HCT116 (cell line): ENCODE data around the gene TMEM214.

Source experiments
- EGR1 ChIP-seq: IDR thresholded peaks from 2 replicates; pipeline ENCODE4 v1.6.1; 2012; ENCODE audit warnings: low read depth
- EZH2 ChIP-seq: fragments of 200-600 bp; sonication (generic); IDR thresholded peaks from 2 replicates; pipeline ENCODE4 v1.6.1; 2017; ENCODE audit warnings: antibody characterized with exemption, mixed run types
- POLR2A ChIP-seq: IDR thresholded peaks from 2 replicates; pipeline ENCODE4 v1.7.0; 2011; ENCODE audit warnings: borderline replicate concordance; ENCODE audit not compliant: insufficient read depth, insufficient read length; ENCODE audit errors: extremely low read depth
- POLR2AphosphoS5 ChIP-seq: IDR thresholded peaks from 2 replicates; pipeline ENCODE4 v1.6.1; 2011; ENCODE audit warnings: mild to moderate bottlenecking, low read depth, low read length, moderate library complexity
- RAD21 ChIP-seq: IDR thresholded peaks from 2 replicates; pipeline ENCODE4 v1.6.1; 2012; ENCODE audit warnings: low read depth, mild to moderate bottlenecking
- SIN3A ChIP-seq: IDR thresholded peaks from 2 replicates; pipeline ENCODE4 v1.6.1; 2012; ENCODE audit warnings: low read depth
- SP1 ChIP-seq: IDR thresholded peaks from 2 replicates; pipeline ENCODE4 v1.6.1; 2012; ENCODE audit warnings: low read depth
- SRF ChIP-seq: IDR thresholded peaks from 2 replicates; pipeline ENCODE4 v1.6.1; 2012; ENCODE audit warnings: low read depth
- ZFX ChIP-seq: fragments of 450-650 bp; IDR thresholded peaks from 2 replicates; pipeline ENCODE4 v1.6.1; 2017
- TF ChIP-seq, protein P1 (sequence below), 3 experiments: fragments of 200-600 bp in 1 of 3; sonication (generic) in 1 of 3; IDR thresholded peaks in 2 of 3; conservative IDR thresholded peaks in 1 of 3; 2 replicates each; pipeline ENCODE4 v1.5.1; 2012 to 2017; ENCODE audit warnings: low read depth in 2 of 3, low read length in 2 of 3, antibody characterized with exemption in 1 of 3, borderline replicate concordance in 1 of 3, control low read depth in 1 of 3, mild to moderate bottlenecking in 1 of 3, mixed read lengths in 1 of 3, mixed run types in 1 of 3, moderate library complexity in 1 of 3; ENCODE audit not compliant: insufficient read depth in 1 of 3
- TF ChIP-seq, protein P2 (sequence below): IDR thresholded peaks from 2 replicates; pipeline ENCODE4 v1.6.1; 2012
- TF ChIP-seq, protein P3 (sequence below): IDR thresholded peaks from 2 replicates; pipeline ENCODE4 v1.6.1; 2012
- TF ChIP-seq, protein P4 (sequence below): IDR thresholded peaks from 2 replicates; pipeline ENCODE4 v1.6.1; 2012; ENCODE audit warnings: low read depth

DNA sequence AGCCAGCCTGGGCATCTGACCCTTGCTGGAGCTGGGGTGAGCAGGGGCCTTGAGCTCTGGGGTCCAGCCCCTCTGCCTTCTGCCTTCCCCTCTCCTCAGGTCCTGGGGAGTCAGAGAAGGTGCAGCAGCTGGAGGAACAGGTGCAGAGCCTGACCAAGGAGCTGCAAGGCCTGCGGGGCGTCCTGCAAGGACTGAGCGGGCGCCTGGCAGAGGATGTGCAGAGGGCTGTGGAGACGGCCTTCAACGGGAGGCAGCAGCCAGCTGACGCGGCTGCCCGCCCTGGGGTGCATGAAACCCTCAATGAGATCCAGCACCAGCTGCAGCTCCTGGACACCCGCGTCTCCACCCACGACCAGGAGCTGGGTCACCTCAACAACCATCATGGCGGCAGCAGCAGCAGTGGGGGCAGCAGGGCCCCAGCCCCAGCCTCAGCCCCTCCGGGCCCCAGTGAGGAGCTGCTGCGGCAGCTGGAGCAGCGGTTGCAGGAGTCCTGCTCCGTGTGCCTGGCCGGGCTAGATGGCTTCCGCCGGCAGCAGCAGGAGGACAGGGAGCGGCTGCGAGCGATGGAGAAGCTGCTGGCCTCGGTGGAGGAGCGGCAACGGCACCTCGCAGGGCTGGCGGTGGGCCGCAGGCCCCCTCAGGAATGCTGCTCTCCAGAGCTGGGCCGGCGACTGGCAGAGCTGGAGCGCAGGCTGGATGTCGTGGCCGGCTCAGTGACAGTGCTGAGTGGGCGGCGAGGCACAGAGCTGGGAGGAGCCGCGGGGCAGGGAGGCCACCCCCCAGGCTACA, 49.4 kb downstream of the TMEM214 start:
- TF ChIP-seq POLR2AphosphoS5 (no peak), SP1 (no peak), POLR2A (no peak), EGR1 (no peak), RAD21 (no peak), ZFX (no peak), SRF (no peak), SIN3A (no peak), EZH2 (no peak)
- TF ChIP-seq, protein P1, sequence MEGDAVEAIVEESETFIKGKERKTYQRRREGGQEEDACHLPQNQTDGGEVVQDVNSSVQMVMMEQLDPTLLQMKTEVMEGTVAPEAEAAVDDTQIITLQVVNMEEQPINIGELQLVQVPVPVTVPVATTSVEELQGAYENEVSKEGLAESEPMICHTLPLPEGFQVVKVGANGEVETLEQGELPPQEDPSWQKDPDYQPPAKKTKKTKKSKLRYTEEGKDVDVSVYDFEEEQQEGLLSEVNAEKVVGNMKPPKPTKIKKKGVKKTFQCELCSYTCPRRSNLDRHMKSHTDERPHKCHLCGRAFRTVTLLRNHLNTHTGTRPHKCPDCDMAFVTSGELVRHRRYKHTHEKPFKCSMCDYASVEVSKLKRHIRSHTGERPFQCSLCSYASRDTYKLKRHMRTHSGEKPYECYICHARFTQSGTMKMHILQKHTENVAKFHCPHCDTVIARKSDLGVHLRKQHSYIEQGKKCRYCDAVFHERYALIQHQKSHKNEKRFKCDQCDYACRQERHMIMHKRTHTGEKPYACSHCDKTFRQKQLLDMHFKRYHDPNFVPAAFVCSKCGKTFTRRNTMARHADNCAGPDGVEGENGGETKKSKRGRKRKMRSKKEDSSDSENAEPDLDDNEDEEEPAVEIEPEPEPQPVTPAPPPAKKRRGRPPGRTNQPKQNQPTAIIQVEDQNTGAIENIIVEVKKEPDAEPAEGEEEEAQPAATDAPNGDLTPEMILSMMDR (IDR thresholded peaks at IDR 0.05 in 2 of 3, conservative IDR thresholded peaks at IDR 0.05 in 1 of 3; ENCODE audit: borderline replicate concordance in 1 of 3, insufficient read depth in 1 of 3, low read depth in 2 of 3, low read length in 2 of 3): no peak
- TF ChIP-seq, protein P2, sequence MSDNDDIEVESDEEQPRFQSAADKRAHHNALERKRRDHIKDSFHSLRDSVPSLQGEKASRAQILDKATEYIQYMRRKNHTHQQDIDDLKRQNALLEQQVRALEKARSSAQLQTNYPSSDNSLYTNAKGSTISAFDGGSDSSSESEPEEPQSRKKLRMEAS: no peak
- TF ChIP-seq, protein P3, sequence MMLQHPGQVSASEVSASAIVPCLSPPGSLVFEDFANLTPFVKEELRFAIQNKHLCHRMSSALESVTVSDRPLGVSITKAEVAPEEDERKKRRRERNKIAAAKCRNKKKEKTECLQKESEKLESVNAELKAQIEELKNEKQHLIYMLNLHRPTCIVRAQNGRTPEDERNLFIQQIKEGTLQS: no peak
- TF ChIP-seq, protein P4, sequence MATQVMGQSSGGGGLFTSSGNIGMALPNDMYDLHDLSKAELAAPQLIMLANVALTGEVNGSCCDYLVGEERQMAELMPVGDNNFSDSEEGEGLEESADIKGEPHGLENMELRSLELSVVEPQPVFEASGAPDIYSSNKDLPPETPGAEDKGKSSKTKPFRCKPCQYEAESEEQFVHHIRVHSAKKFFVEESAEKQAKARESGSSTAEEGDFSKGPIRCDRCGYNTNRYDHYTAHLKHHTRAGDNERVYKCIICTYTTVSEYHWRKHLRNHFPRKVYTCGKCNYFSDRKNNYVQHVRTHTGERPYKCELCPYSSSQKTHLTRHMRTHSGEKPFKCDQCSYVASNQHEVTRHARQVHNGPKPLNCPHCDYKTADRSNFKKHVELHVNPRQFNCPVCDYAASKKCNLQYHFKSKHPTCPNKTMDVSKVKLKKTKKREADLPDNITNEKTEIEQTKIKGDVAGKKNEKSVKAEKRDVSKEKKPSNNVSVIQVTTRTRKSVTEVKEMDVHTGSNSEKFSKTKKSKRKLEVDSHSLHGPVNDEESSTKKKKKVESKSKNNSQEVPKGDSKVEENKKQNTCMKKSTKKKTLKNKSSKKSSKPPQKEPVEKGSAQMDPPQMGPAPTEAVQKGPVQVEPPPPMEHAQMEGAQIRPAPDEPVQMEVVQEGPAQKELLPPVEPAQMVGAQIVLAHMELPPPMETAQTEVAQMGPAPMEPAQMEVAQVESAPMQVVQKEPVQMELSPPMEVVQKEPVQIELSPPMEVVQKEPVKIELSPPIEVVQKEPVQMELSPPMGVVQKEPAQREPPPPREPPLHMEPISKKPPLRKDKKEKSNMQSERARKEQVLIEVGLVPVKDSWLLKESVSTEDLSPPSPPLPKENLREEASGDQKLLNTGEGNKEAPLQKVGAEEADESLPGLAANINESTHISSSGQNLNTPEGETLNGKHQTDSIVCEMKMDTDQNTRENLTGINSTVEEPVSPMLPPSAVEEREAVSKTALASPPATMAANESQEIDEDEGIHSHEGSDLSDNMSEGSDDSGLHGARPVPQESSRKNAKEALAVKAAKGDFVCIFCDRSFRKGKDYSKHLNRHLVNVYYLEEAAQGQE: no peak
